ENCODE results near the gene TACC3.

The TACC3 gene

GRCh38 chr4:1762264-1763010 is 41.1 kb downstream of the TACC3 start:
- no peak for DNase-seq

- DNase-seq = no peak
These were observed 41.8 kb downstream of the TACC3 start for GRCh38 chr4:1763070-1763549.

- no peak for DNase-seq
These were observed 42.3 kb downstream of the TACC3 start for GRCh38 chr4:1763550-1764080.

GRCh38 chr4:1764670-1765069 is 43.3 kb downstream of the TACC3 start:
- DNase-seq = no peak

GRCh38 chr4:1765409-1766072 is 44.2 kb downstream of the TACC3 start:
- no peak for DNase-seq

- DNase-seq = no peak
These were observed 45.1 kb downstream of the TACC3 start for GRCh38 chr4:1766106-1767060.

- DNase-seq = no peak
These were observed 45.9 kb downstream of the TACC3 start for GRCh38 chr4:1767061-1767769.

- DNase-seq = peak in 1 of 2 experiments; percentile 17
These were observed 46.5 kb downstream of the TACC3 start for GRCh38 chr4:1767770-1768366.

- no peak for DNase-seq
These were observed 47.2 kb downstream of the TACC3 start for GRCh38 chr4:1768367-1769034.

- DNase-seq = no peak
These were observed 48.4 kb downstream of the TACC3 start for GRCh38 chr4:1769692-1770091.

- DNase-seq = no peak
These were observed 48.9 kb downstream of the TACC3 start for GRCh38 chr4:1770245-1770644.

- no peak for DNase-seq
These were observed 49.5 kb downstream of the TACC3 start for GRCh38 chr4:1770791-1771231.

GRCh38 chr4:1771555-1772305 is 50.4 kb downstream of the TACC3 start:
- DNase-seq = no peak

GRCh38 chr4:1772853-1773538 is 51.7 kb downstream of the TACC3 start:
- no peak for DNase-seq

GRCh38 chr4:1773754-1774153 is 52.4 kb downstream of the TACC3 start:
- DNase-seq = no peak

GRCh38 chr4:1775731-1776500 is 54.6 kb downstream of the TACC3 start:
- DNase-seq = no peak

- no peak for DNase-seq
These were observed 55.3 kb downstream of the TACC3 start for GRCh38 chr4:1776521-1777161.

Data from NCI-H1930 (cell line).